Fibroblast of skin of right quadriceps (primary cell): ENCODE results near the gene PPIA.
"Not testable (repeated sequence)": the region's sequence is repeated elsewhere in the genome, so short reads cannot be mapped to it uniquely, and the experiment has no call there.

ENCODE experiments used
- DNase-seq: peaks from one replicate; pipeline ENCODE4 v3.0.0-alpha.2; 2013

The PPIA gene

DNA sequence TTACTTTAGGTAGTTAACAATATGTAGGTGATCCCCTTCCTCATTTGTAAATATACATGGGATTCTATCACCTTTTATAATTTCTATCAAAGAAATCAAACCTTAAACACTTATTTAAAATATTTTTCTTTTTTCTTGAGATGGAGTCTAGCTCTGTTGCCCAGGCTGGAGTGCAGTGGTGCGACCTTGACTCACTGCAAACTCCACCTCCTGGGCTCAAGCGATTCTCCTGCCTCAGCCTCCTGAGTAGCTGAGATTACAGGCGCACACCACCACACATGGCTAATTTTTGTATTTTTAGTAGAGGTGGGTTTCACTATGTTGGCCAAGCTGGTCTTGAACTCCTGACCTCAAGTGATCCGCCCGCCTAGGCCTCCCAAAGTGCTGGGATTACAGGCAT is 47.0 kb downstream of the PPIA start:
- not testable (repeated sequence) for DNase-seq

DNA sequence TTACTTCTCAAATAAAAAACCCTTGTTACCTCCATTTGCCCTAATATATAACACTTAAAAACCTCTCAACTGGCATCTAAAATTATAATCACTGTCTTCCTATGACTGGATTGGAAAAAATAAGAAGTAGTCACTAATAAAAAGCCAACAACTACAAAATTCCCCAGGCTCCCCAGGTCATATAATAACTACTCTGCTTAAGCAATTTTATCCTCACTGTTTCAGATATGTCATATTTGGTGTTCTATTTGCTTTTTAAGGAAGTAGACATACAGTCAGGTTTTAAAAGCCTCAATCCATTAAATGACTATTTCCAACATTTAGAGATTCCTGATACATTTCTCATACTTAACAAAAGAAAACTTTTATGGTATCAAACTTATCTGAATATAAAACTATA is 49.0 kb downstream of the PPIA start:
- no peak for DNase-seq

- DNase-seq: not testable (repeated sequence)
Measured at GRCh38 chr7:44846390-44846789, 49.9 kb downstream of the PPIA start.

DNA sequence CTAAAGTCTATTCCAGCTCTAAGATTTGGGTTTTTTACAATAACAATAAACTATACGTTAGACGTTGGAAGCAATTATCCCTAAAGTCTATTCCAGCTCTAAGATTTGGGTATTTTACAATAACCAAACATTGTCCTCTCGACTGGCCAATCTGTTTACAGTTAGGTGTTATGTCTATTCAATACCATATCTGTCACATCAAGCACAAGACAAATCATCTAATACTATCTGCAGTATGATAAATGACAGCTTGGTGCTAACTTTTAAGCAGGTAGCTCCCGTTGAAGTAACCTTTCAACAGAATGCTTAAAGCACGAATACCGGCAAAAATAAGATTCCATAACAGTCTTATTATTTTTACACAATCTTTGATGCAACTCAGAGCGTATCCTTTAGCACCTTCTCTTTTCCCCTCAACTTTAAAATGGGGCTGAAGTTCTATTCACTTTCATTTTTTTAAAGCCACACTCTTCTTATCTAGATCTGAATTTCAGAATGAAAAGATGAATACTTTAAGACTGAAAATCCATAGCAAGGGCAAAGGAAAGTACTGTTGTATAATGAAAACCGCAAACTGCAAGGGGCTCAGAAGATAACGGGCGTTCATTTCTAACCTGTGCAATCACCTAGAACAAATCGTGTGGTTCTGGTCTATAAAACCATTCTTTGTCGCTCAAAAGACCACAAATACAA is 50.5 kb downstream of the PPIA start:
- DNase-seq: no peak

DNA sequence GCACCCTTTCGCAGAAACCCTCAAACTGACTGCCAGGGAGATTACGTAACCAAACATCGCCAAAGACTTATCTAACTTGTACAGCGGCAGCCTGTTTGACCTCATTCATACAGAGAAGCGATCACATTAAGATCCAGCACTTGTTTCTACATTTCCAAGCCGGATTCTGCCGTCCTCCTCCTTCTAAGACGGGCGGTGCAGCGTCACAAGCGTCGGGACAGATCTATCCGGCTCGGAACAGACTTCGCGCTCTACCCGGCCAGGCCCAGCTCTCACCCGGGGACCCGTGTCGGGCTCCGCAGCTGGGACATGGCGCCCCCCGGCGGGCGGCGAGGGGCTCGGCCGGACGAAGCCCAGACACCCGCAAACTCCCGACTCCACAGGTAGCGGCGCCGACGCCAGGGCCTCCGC is 51.0 kb downstream of the PPIA start:
- peak; percentile 82 for DNase-seq

DNA sequence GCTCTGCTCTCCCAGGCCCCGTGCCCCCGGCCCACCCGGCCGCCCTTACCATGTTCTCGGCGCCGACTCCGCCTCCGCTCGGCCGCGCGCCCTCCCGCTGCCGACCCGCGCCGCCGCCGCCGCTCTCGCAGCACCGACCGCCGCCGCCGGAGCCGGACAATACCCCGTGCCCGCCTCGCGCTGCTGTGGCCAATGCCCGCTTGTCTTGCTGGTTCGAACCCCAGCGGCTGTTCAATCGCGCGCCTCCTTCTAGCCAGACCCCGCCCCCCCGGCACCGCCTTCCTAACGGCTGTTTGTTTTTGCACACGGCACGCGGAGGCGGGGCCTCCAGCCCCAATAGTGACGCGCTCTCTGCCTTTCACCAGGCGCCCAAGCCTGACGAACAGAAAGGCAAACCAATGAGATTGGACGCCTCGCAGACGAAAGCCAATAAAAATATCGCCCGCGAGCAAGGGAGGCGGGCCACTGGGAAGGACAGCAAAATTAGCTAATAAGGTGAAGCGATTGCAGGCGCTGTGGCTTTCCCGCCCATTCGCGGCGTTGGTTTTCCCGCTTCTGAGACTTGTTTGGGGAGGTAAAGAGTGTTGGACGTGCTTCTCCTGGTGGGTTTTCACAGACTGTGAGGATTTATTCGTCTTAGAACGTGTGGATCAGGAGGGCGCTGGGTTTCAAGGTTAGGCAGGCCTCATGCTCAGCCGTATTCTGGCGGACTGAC is 51.6 kb downstream of the PPIA start, which contains the start of gene H2AZ2:
H2AZ2 (minus strand) TSS at position 168 of the 715 bp plus-strand sequence; CDS start at position 52, 116 bp downstream.
- DNase-seq: peak; percentile 100

DNA sequence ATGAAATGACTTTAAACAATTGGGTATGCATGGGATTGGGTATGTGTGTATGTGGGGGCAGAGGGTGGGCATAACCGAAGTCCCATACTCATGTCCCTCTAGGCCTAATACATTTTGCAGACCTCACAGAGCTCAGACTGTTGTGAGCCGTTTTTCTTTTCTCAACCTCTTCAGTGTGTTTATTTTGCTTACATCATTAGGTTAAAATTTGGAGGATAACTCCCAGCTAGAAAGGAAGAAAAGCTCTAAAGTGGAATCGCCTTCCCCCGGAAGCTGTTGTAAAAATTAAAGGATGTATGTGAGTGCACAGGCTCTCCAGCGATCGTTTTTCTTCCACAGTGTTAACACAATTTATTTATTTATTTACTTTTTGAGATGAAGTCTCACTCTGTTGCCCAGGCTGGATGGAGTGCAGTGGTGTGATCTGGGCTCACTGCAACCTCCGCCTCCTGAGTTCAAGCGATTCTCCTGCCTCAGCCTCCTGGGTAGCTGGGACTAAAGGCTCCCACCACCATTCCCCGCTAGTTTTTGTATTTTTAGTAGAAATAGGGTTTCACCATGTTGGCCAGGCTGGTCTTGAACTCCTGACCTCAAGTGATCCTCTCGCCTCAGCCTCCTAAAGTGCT is 52.9 kb downstream of the PPIA start:
- no peak for DNase-seq

DNA sequence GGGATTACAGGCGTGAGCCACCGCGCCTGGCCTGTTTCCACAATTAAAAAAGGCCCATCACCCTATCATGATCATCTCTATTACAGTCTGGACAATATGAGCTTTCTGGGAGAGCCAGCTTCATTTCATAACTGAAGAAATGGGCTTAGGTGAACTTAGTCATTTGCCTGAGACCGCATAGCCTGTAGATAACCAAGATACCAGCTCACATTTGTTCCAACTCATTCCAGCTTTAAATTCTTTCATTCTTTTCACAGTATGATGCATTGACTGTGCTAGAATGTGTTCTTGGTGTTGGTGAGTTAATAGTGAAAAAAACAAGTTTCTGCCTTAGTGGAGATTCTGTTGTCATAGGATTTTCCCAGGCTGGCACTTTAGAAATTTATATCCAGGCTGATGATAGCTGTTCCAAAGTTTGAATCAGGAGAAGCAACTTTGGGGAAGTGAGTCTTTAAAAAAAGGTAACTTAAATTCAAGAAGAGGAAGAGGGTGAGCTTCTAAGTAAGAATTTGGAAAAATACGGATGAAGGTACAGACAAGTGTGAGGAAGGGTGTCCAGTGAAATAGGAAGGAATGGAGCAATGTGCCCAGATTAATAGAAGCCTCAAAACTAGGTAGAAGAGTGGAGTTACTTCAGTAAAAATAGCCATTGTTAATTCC is 53.5 kb downstream of the PPIA start:
- DNase-seq: no peak

DNA sequence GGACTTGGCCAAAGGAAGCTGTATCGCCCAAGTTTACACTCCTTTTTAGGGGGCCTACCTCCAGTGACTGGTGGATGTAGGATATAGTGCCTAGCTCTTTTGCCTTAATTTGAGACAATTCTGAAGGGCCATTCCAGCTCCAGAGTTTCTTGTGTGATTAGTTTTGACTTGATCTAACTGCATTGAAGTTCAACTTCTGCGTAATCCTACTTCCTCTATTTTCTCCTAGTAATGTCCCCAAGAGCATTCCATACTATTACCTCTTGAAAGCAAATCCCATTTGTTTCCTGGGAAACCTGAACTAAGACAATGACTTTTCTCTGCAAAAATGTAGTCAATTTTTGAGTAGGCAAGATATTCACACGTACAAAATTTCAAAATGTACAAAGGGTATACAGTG is 56.1 kb downstream of the PPIA start:
- no peak for DNase-seq
